A673 (cell line): Measurements from ENCODE around the gene KCNQ1.

ENCODE experiments used
- EZH2 ChIP-seq: fragments of 200-600 bp; sonication (generic); IDR thresholded peaks from 2 replicates; pipeline ENCODE4 v1.6.1; 2017; ENCODE audit warnings: borderline replicate concordance, low read depth, mild to moderate bottlenecking, mixed read lengths, antibody characterized with exemption, low read length; ENCODE audit not compliant: poor library complexity, severe bottlenecking
- TF ChIP-seq, protein P1 (sequence below): fragments of 300-800, 200-600 bp; sonication (generic); conservative IDR thresholded peaks from 2 replicates; pipeline ENCODE4 v1.5.1; 2017; ENCODE audit warnings: low read depth, mild to moderate bottlenecking, antibody characterized with exemption, low read length, moderate library complexity, mixed read lengths

DNA sequence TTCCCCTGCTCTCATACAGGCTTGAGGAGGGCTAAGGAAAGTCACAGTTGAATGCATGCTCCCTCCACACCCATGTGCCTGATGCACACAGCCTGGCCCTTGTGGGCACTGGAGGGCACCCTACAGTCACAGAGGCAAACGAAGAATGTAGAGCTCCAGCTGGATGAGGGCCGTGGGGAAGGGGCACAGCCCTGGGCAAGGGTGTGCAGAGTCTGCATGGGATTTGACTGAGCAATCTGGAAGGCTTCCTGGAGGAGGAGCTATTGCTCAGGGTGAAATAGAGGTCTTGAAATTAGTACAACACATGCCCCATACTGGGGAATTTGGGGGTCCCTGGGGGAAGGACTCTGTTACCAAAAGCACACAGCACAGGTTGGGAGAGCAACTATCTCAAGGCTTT is 64.0 kb downstream of the KCNQ1 start:
- no peak for TF ChIP-seq EZH2
- TF ChIP-seq, protein P1, sequence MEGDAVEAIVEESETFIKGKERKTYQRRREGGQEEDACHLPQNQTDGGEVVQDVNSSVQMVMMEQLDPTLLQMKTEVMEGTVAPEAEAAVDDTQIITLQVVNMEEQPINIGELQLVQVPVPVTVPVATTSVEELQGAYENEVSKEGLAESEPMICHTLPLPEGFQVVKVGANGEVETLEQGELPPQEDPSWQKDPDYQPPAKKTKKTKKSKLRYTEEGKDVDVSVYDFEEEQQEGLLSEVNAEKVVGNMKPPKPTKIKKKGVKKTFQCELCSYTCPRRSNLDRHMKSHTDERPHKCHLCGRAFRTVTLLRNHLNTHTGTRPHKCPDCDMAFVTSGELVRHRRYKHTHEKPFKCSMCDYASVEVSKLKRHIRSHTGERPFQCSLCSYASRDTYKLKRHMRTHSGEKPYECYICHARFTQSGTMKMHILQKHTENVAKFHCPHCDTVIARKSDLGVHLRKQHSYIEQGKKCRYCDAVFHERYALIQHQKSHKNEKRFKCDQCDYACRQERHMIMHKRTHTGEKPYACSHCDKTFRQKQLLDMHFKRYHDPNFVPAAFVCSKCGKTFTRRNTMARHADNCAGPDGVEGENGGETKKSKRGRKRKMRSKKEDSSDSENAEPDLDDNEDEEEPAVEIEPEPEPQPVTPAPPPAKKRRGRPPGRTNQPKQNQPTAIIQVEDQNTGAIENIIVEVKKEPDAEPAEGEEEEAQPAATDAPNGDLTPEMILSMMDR, result no peak
